ENCODE data around the gene TTPAL. TPM values are rescaled to one million over a fixed set of nuclear protein-coding genes. Genes with fewer than 3 reads are reported as not detected.

Gene TTPAL
- total and polyA plus RNA-seq, 2 of the 4 experiments (the other 2 are of a cell fraction), result 8.2 to 18.1 TPM

DNA sequence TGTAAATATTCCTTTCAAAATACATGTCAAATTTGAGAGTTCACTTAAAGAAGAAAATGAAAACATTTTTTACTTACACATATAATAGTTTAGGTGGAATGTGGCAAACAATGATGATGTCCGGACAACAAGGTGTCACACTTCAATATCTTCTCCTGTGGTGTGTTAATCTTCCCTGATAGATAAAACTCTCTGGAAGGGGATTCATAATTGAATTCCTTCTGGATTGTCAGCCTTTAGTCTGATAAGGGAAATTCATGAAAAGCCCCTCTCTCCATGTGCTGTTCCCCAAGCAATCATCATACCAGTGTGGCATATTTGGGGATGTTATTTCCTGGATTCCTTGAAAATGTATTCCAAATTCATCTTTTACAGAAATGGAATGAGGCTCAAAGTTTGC is 47.2 kb downstream of the TTPAL start:
- H3K9ac ChIP-seq (ENCODE audit: low read depth, low read length), result no peak overlapping the region

More for the DNA sequence above, 47.2 kb downstream of the TTPAL start:
- H3K4me3 ChIP-seq (ENCODE audit: insufficient read depth, low read depth, low read length), result no peak overlapping the region
- intact Hi-C loops (cut with micrococcal nuclease) (loop anchor here (2.0 kb wide), 1 partner anchor 88 kb away; no protein-coding TSS in a partner anchor), dilution Hi-C loops (cut with HindIII; ENCODE audit: low sequenced_read_pairs, unreplicated experiment) (no loop called here), in situ Hi-C loops (cut with MboI; ENCODE audit: low sequenced_read_pairs) (no loop called here)
- POLR2A ChIA-PET (ENCODE audit: unreplicated experiment), result no interaction called here
- no peak overlapping the region for H2BK15ac ChIP-seq (ENCODE audit: low read depth, low read length)
- H2AK5ac ChIP-seq (ENCODE audit: low read depth, low read length), result no peak overlapping the region
- H3K27ac ChIP-seq (ENCODE audit: insufficient read depth, low read length), result no peak overlapping the region
- peaks cover 9% of the 10 kb centered on the region for H3K9me1 ChIP-seq (ENCODE audit: insufficient read depth, low read length)
- peaks cover 32% of the 10 kb centered on the region for H4K20me1 ChIP-seq (ENCODE audit: insufficient read depth, low read length)
- H2BK20ac ChIP-seq (ENCODE audit: low read depth, low read length), result no peak overlapping the region
- H4K91ac ChIP-seq (ENCODE audit: insufficient read depth, low read depth, low read length), result no peak overlapping the region
- peak overlapping the region in 1 of 2 experiments; percentile 1; a peak in 1 of 4 replicates for H4K8ac ChIP-seq (ENCODE audit: low read depth in 2 of 2, low read length in 2 of 2)
- H3K18ac ChIP-seq (ENCODE audit: low read depth, low read length), result no peak overlapping the region
- no peaks in the 10 kb centered on the region for H3K27me3 ChIP-seq (ENCODE audit: control insufficient read depth, insufficient read depth, low read length)
- H3K23ac ChIP-seq (ENCODE audit: low read depth, low read length), result no peak overlapping the region
- no CpG with 5 or more reads among the region's 1 CpG for WGBS, 2 experiments (ENCODE audit: extremely low coverage in 2 of 2, insufficient read length in 1 of 2)
- TF ChIP-seq FOS (IDR thresholded peaks at IDR 0.05; ENCODE audit: low read depth, low read length), result no peak
- TF ChIP-seq MAFK (IDR thresholded peaks at IDR 0.05; ENCODE audit: low read depth, low read length), result no peak
- no peak for TF ChIP-seq SMC3 (IDR thresholded peaks at IDR 0.05; ENCODE audit: low read depth, low read length)
- TF ChIP-seq CEBPB (IDR thresholded peaks at IDR 0.05; ENCODE audit: low read depth, low read length), result no peak
- TF ChIP-seq MAZ (IDR thresholded peaks at IDR 0.05; ENCODE audit: borderline replicate concordance, low read depth, low read length), result no peak
- TF ChIP-seq MXI1 (IDR thresholded peaks at IDR 0.05; ENCODE audit: borderline replicate concordance, low read depth, low read length), result no peak
- TF ChIP-seq RFX5 (IDR thresholded peaks at IDR 0.05; ENCODE audit: low read depth, low read length), result no peak
- TF ChIP-seq, protein P1, sequence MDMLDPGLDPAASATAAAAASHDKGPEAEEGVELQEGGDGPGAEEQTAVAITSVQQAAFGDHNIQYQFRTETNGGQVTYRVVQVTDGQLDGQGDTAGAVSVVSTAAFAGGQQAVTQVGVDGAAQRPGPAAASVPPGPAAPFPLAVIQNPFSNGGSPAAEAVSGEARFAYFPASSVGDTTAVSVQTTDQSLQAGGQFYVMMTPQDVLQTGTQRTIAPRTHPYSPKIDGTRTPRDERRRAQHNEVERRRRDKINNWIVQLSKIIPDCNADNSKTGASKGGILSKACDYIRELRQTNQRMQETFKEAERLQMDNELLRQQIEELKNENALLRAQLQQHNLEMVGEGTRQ (IDR thresholded peaks at IDR 0.05; ENCODE audit: low read depth, low read length), result no peak
- TF ChIP-seq POLR2A (IDR thresholded peaks at IDR 0.05; ENCODE audit: low read depth, low read length), result no peak; the same call in 1 of the 2 replicates
- CTCF ChIA-PET, result no interaction called here
- DNase-seq (no peak), ATAC-seq (ENCODE audit: low read depth) (no peak)
- peaks cover 0 to 32% of the 10 kb centered on the region in 2 experiments; a peak in 2 of 4 replicates for H3K79me1 ChIP-seq (ENCODE audit: low read depth in 1 of 2, low read length in 2 of 2)
- no TSS peak for BruUV-seq (replicated peaks)
- H2AK9ac ChIP-seq (replicated peaks; ENCODE audit: low read depth, low read length, poor library complexity), result no peak overlapping the region
- no peak overlapping the region for H2AFZ ChIP-seq (replicated peaks; ENCODE audit: low read length, poor library complexity)
- no peak overlapping the region for H2BK120ac ChIP-seq (ENCODE audit: low read depth, low read length)
- H3K4ac ChIP-seq (ENCODE audit: low read depth, low read length), result no peak overlapping the region
- no peak overlapping the region for H3K56ac ChIP-seq (ENCODE audit: extremely low read depth, insufficient read depth, low read length)
- peaks cover 11% of the 10 kb centered on the region for H3K4me1 ChIP-seq (ENCODE audit: control insufficient read depth, insufficient read depth, low read length)
- H3K9me3 ChIP-seq (ENCODE audit: control insufficient read depth, insufficient read depth, low read length), result no peaks in the 10 kb centered on the region
- H3K4me2 ChIP-seq (ENCODE audit: low read depth, low read length), result no peak overlapping the region
- 0 out of 2 replicates have a peak, but pooled peaks cover 1% of the 10 kb centered on the region for H3K36me3 ChIP-seq (ENCODE audit: control insufficient read depth, insufficient read depth, low read length)
- no peak overlapping the region for H3K14ac ChIP-seq (replicated peaks; ENCODE audit: low read depth, low read length)
- no peak overlapping the region for H2BK5ac ChIP-seq (ENCODE audit: low read depth, low read length, poor library complexity, severe bottlenecking)
- H4K5ac ChIP-seq (ENCODE audit: low read depth, low read length), result no peak overlapping the region

Measured in IMR-90 (cell line).